ENCODE data around the gene CCR5AS.

Gene CCR5AS

DNA sequence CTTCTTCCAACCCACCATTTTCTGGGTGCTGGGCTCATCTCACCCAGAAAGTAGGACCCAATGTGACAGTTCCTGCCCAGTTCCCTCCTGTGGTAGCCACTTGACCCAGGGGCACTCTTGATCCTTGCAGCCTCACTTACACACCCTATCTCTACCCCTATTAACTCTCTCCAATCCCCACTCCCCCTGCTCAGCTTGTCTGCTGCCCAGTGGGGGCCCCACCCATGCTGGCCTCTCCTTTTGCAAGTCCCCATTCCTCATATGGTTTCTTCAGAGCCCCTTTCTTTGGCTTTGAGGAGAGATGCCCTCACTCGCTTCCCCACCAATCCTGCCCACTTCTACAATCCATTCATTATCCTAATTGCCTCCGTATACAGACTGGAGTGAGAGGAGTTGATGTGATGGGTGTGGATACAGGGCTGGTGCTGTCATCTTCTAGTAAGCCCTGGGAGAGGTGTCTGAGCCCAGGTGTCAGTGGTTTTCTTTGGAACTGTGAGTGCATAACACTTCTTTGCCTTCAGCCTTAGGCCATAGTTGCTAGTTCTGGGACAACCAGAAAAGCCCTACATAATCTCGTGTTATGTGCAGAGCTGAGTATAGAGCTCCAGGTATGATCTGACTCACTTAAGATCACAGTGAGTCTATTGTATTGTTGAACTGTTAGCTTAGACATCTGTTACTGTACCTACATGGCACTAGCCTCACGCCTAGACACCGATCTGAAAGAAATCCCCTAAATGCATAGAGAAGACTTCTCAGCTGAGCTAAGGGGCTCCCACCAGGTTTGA lies 40.9 kb downstream of the CCR5AS start:
- no peaks in the 10 kb centered on the region; a peak in 1 of 22 replicates for H4K20me1 ChIP-seq
- no peak overlapping the region for H3K9ac ChIP-seq
- peaks cover 0 to 18% (median 0%) of the 10 kb centered on the region in 11 experiments; a peak in 2 of 22 replicates for H3K9me3 ChIP-seq (replicated peaks in 1 of 11)
- H3K4me2 ChIP-seq, result peak overlapping the region in 4 of 11 experiments; percentile 18 to 96 (median 87); a peak in 7 of 22 replicates
- H3K27me3 ChIP-seq, result no peaks in the 10 kb centered on the region
- H3K36me3 ChIP-seq, result peaks cover 0 to 61% (median 0%) of the 10 kb centered on the region in 11 experiments; a peak in 5 of 22 replicates
- H3K27ac ChIP-seq, result peak overlapping the region in 3 of 11 experiments; percentile 25 to 35 (median 29); a peak in 4 of 22 replicates
- no peak for TF ChIP-seq Cebpa-rat (IDR thresholded peaks at IDR 0.05)
- peaks cover 0 to 88% (median 37%) of the 10 kb centered on the region in 10 experiments; a peak in 17 of 20 replicates for H3K4me1 ChIP-seq
- no peak overlapping the region for H3K4me3 ChIP-seq

DNA sequence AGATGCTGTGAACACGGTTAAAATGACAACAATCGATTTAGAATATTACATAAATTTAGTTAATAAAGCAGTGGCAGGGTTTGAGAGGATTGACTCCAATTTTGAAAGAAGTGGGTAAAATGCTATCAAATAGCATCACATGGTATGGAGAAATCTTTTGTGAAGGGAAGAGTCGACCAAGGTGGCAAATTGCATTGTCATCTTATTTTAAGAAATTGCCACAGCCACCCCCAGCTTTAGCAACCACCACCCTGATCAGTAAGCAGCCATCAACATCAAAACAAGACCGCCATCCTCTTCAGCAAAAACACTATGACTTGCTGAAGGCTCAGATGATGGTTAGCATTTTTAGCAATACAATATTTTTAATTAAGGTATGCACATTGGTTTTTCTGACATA lies 41.8 kb downstream of the CCR5AS start:
- H3K4me2 ChIP-seq, result peak overlapping the region in 3 of 11 experiments; percentile 42 to 96 (median 89); a peak in 5 of 22 replicates
- H4K20me1 ChIP-seq, result no peaks in the 10 kb centered on the region; a peak in 1 of 22 replicates
- peaks cover 0 to 18% (median 0%) of the 10 kb centered on the region in 11 experiments; a peak in 2 of 22 replicates for H3K9me3 ChIP-seq (replicated peaks in 1 of 11)
- peak overlapping the region in 3 of 11 experiments; percentile 15 to 35 (median 29); a peak in 1 of 22 replicates for H3K27ac ChIP-seq
- TF ChIP-seq Cebpa-rat (IDR thresholded peaks at IDR 0.05), result no peak
- H3K4me3 ChIP-seq, result no peak overlapping the region
- no peak overlapping the region for H3K9ac ChIP-seq
- H3K27me3 ChIP-seq, result no peaks in the 10 kb centered on the region
- peaks cover 0 to 61% (median 0%) of the 10 kb centered on the region in 11 experiments; a peak in 5 of 22 replicates for H3K36me3 ChIP-seq
- H3K4me1 ChIP-seq, result peaks cover 2 to 97% (median 37%) of the 10 kb centered on the region in 10 experiments; a peak in 16 of 20 replicates

GRCh38 chr3:46361408-46362283 lies 45.2 kb downstream of the CCR5AS start:
- Histone ChIP-seq H3K4me3 (no peak overlapping the region), H4K20me1 (no peaks in the 10 kb centered on the region; a peak in 1 of 22 replicates), H3K9ac (peak overlapping the region in 5 of 11 experiments; percentile 30 to 58 (median 54); a peak in 8 of 22 replicates), H3K27ac (peak overlapping the region in 5 of 11 experiments; percentile 23 to 70 (median 60); a peak in 9 of 22 replicates), H3K4me1 (peaks cover 7 to 86% (median 32%) of the 10 kb centered on the region in 10 experiments; a peak in 17 of 20 replicates), H3K4me2 (peak overlapping the region in 7 of 11 experiments; percentile 29 to 86 (median 72); a peak in 14 of 22 replicates), H3K36me3 (peaks cover 0 to 49% (median 0%) of the 10 kb centered on the region in 11 experiments; a peak in 7 of 22 replicates), H3K9me3 (replicated peaks in 1 of 11) (peaks cover 0 to 17% (median 0%) of the 10 kb centered on the region in 11 experiments; a peak in 2 of 22 replicates), H3K27me3 (no peaks in the 10 kb centered on the region)
- TF ChIP-seq Cebpa-rat (IDR thresholded peaks at IDR 0.05), result peak in 4 of 11 experiments; percentile 22 to 72 (median 56); a peak in 3 of 22 replicates

- peaks cover 0 to 41% (median 0%) of the 10 kb centered on the region in 11 experiments; a peak in 7 of 22 replicates for H3K36me3 ChIP-seq
- peak overlapping the region in 6 of 11 experiments; percentile 11 to 86 (median 74); a peak in 11 of 22 replicates for H3K4me2 ChIP-seq
- no peaks in the 10 kb centered on the region for H3K27me3 ChIP-seq
- H3K4me1 ChIP-seq, result peaks cover 7 to 86% (median 30%) of the 10 kb centered on the region in 10 experiments; a peak in 17 of 20 replicates
- no peak for TF ChIP-seq Cebpa-rat (IDR thresholded peaks at IDR 0.05)
- peak overlapping the region in 5 of 11 experiments; percentile 23 to 70 (median 35); a peak in 8 of 22 replicates for H3K27ac ChIP-seq
- H3K4me3 ChIP-seq, result no peak overlapping the region
- H3K9me3 ChIP-seq (replicated peaks in 1 of 11), result peaks cover 0 to 10% (median 0%) of the 10 kb centered on the region in 11 experiments; a peak in 2 of 22 replicates
- H4K20me1 ChIP-seq, result no peaks in the 10 kb centered on the region; a peak in 1 of 22 replicates
- H3K9ac ChIP-seq, result 0 out of 22 replicates have a peak overlapping the region, but pooled peaks of 1 of the 11 experiments have one; percentile 58
These were observed 46.0 kb downstream of the CCR5AS start for GRCh38 chr3:46360907-46361306.

- peak overlapping the region in 7 of 11 experiments; percentile 19 to 70 (median 42); a peak in 11 of 22 replicates for H3K27ac ChIP-seq
These were observed 47.0 kb downstream of the CCR5AS start for GRCh38 chr3:46359733-46360493.

DNA sequence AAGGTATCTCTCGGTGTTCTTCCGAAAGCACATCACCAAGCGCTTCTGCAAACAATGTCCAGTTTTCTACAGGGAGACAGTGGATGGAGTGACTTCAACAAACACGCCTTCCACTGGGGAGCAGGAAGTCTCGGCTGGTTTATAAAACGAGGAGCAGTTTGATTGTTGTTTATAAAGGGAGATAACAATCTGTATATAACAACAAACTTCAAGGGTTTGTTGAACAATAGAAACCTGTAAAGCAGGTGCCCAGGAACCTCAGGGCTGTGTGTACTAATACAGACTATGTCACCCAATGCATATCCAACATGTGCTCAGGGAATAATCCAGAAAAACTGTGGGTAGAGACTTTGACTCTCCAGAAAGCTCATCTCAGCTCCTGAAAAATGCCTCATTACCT lies 48.4 kb downstream of the CCR5AS start:
- Histone ChIP-seq H3K4me2 (peak overlapping the region in 2 of 11 experiments; percentile 75 to 86; a peak in 3 of 22 replicates), H3K9ac (no peak overlapping the region), H3K4me1 (peaks cover 15 to 91% (median 44%) of the 10 kb centered on the region in 10 experiments), H3K27me3 (no peaks in the 10 kb centered on the region), H3K4me3 (no peak overlapping the region), H4K20me1 (no peaks in the 10 kb centered on the region; a peak in 1 of 22 replicates), H3K27ac (no peak overlapping the region), H3K9me3 (replicated peaks in 1 of 11) (no peaks in the 10 kb centered on the region), H3K36me3 (peaks cover 0 to 17% (median 0%) of the 10 kb centered on the region in 11 experiments; a peak in 6 of 22 replicates)
- TF ChIP-seq Cebpa-rat (IDR thresholded peaks at IDR 0.05), result no peak

More at GRCh38 chr3:46359733-46360493, 47.0 kb downstream of the CCR5AS start:
- no peak for TF ChIP-seq Cebpa-rat (IDR thresholded peaks at IDR 0.05)
- H4K20me1 ChIP-seq, result no peaks in the 10 kb centered on the region; a peak in 1 of 22 replicates
- H3K36me3 ChIP-seq, result peaks cover 0 to 31% (median 0%) of the 10 kb centered on the region in 11 experiments; a peak in 7 of 22 replicates
- H3K4me3 ChIP-seq, result no peak overlapping the region
- H3K9me3 ChIP-seq (replicated peaks in 1 of 11), result 0 out of 22 replicates have a peak, but pooled peaks cover 0 to under 1% (median 0%) of the 10 kb centered on the region in 11 experiments
- peak overlapping the region in 7 of 11 experiments; percentile 5 to 86 (median 72); a peak in 13 of 22 replicates for H3K4me2 ChIP-seq
- H3K27me3 ChIP-seq, result no peaks in the 10 kb centered on the region
- peaks cover 7 to 86% (median 31%) of the 10 kb centered on the region in 10 experiments; a peak in 17 of 20 replicates for H3K4me1 ChIP-seq
- peak overlapping the region in 3 of 11 experiments; percentile 3 to 43 (median 32); a peak in 4 of 22 replicates for H3K9ac ChIP-seq

DNA sequence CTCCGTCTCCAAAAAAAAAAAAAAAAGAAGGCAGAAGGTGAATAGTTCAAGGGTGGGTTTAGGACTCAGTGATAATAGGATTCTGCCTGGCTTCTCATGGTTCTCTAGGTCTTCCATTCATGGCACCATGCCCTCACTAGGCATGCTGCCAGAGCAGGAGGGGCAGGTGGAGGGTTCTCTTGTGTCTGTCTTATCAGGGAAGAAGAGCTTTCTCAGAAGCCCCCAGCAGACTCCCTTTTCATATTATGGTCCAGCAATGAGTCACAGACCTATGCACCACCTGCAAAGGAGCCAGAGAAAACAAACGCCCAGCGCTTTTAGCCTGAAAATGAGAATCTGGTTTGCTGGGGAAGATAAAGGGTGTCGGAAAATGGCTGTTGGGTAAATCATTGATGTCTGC lies 50.0 kb downstream of the CCR5AS start:
- peak overlapping the region in 4 of 11 experiments; percentile 18 to 92 (median 86); a peak in 6 of 22 replicates for H3K4me2 ChIP-seq
- TF ChIP-seq Cebpa-rat (IDR thresholded peaks at IDR 0.05), result no peak
- no peaks in the 10 kb centered on the region for H3K9me3 ChIP-seq (replicated peaks in 1 of 11)
- no peak overlapping the region for H3K4me3 ChIP-seq
- H3K4me1 ChIP-seq, result peaks cover 18 to 91% (median 45%) of the 10 kb centered on the region in 10 experiments
- H3K36me3 ChIP-seq, result peaks cover 0 to 9% (median 0%) of the 10 kb centered on the region in 11 experiments; a peak in 4 of 22 replicates
- H3K27me3 ChIP-seq, result no peaks in the 10 kb centered on the region
- no peak overlapping the region for H3K9ac ChIP-seq
- H3K27ac ChIP-seq, result no peak overlapping the region
- no peaks in the 10 kb centered on the region for H4K20me1 ChIP-seq
